Stimulated activated CD4-positive, alpha-beta T cell treated with anti-CD3 and anti-CD28 coated beads, TNF-alpha, amount 100 ng/mL, for 24 hours (primary cell): ENCODE results near the gene SLC12A8.

ENCODE experiments used
- DNase-seq, 3 experiments: peaks; one replicate each; pipeline ENCODE4 v3.0.0-alpha.2; 2020; ENCODE audit warnings: low read depth in 3 of 3

Gene SLC12A8

GRCh38 chr3:125140011-125140817 lies 72.3 kb downstream of the SLC12A8 start:
- no peak for DNase-seq

- DNase-seq = no peak
Measured at GRCh38 chr3:125139386-125139785, 73.2 kb downstream of the SLC12A8 start.

GRCh38 chr3:125137358-125138033 lies 75.1 kb downstream of the SLC12A8 start:
- no peak for DNase-seq

- no peak for DNase-seq
Measured at GRCh38 chr3:125136966-125137357, 75.6 kb downstream of the SLC12A8 start.

GRCh38 chr3:125136515-125136914 lies 76.0 kb downstream of the SLC12A8 start:
- no peak for DNase-seq

GRCh38 chr3:125134952-125135351 lies 77.6 kb downstream of the SLC12A8 start:
- DNase-seq = no peak

GRCh38 chr3:125132815-125133214 lies 79.7 kb downstream of the SLC12A8 start:
- no peak for DNase-seq

GRCh38 chr3:125129512-125129997 lies 83.0 kb downstream of the SLC12A8 start:
- DNase-seq = no peak

- no peak for DNase-seq
Measured at GRCh38 chr3:125128861-125129501, 83.6 kb downstream of the SLC12A8 start.

GRCh38 chr3:125126323-125126722 lies 86.2 kb downstream of the SLC12A8 start:
- no peak for DNase-seq

GRCh38 chr3:125125821-125126245 lies 86.7 kb downstream of the SLC12A8 start:
- DNase-seq = peak in 1 of 3 experiments; percentile 49

GRCh38 chr3:125123451-125124305 lies 88.9 kb downstream of the SLC12A8 start:
- no peak for DNase-seq

- DNase-seq = no peak
Measured at GRCh38 chr3:125121246-125122010, 91.1 kb downstream of the SLC12A8 start.

- DNase-seq = no peak
Measured at GRCh38 chr3:125120379-125121122, 92.0 kb downstream of the SLC12A8 start.

- DNase-seq = no peak
Measured at GRCh38 chr3:125119752-125120378, 92.7 kb downstream of the SLC12A8 start.

GRCh38 chr3:125118600-125118999 lies 93.9 kb downstream of the SLC12A8 start:
- DNase-seq = no peak

- no peak for DNase-seq
Measured at GRCh38 chr3:125117631-125118191, 94.8 kb downstream of the SLC12A8 start.

- DNase-seq = no peak
Measured at GRCh38 chr3:125116311-125117080, 96.1 kb downstream of the SLC12A8 start.
